DND-41 (cell line): ENCODE measurements around the gene GJB5.

ENCODE experiments used
- ATAC-seq: fragments of 200-7000 bp; cut with Tn5 transposase; 3 replicates; pipeline ENCODE4 v1.9.1; 2021; ENCODE audit warnings: low read depth; ENCODE audit not compliant: insufficient read depth
- DNase-seq: peaks from one replicate; pipeline ENCODE4 v3.0.0-alpha.2; 2020
- H2AFZ ChIP-seq: 2 replicates; pipeline ENCODE4 v1.6.0; 2012; ENCODE audit warnings: low read depth, low read length
- H3K27ac ChIP-seq: 2 replicates; pipeline ENCODE4 v1.5.1; 2012; ENCODE audit warnings: low read length, inconsistent platforms
- H3K27me3 ChIP-seq: fragments of 200-600 bp; sonication (generic); 2 replicates; pipeline ENCODE4 v1.6.0; 2012; ENCODE audit warnings: low read length, mild to moderate bottlenecking, inconsistent platforms; ENCODE audit not compliant: insufficient read depth, poor library complexity
- H3K36me3 ChIP-seq: 2 replicates; pipeline ENCODE4 v1.5.1; 2012; ENCODE audit warnings: low read length, inconsistent platforms; ENCODE audit not compliant: insufficient read depth
- H3K4me1 ChIP-seq: 2 replicates; pipeline ENCODE4 v1.5.1; 2012; ENCODE audit warnings: mild to moderate bottlenecking, low read length; ENCODE audit not compliant: insufficient read depth
- H3K4me2 ChIP-seq: 2 replicates; pipeline ENCODE4 v1.6.0; 2012; ENCODE audit warnings: mild to moderate bottlenecking, moderate library complexity, low read length, inconsistent platforms; ENCODE audit not compliant: insufficient read depth
- H3K4me3 ChIP-seq, 2 experiments: fragments of 200-600 bp in 1 of 2; shearing (Covaris generic) in 1 of 2; 2 replicates each; pipeline ENCODE4 v1.5.1; 2012 to 2016; ENCODE audit warnings: inconsistent platforms in 2 of 2, low read length in 2 of 2, mild to moderate bottlenecking in 2 of 2, low read depth in 1 of 2, moderate library complexity in 1 of 2
- H3K79me2 ChIP-seq: 2 replicates; pipeline ENCODE4 v1.6.0; 2012; ENCODE audit warnings: low read length, inconsistent platforms; ENCODE audit not compliant: insufficient read depth
- H3K9ac ChIP-seq: 2 replicates; pipeline ENCODE4 v1.6.0; 2012; ENCODE audit warnings: low read depth, mild to moderate bottlenecking, inconsistent platforms, low read length, moderate library complexity
- H3K9me3 ChIP-seq: 2 replicates; pipeline ENCODE4 v1.5.1; 2012; ENCODE audit warnings: low read length, moderate library complexity, mild to moderate bottlenecking, inconsistent platforms; ENCODE audit not compliant: insufficient read depth, severe bottlenecking
- H4K20me1 ChIP-seq: 2 replicates; pipeline ENCODE4 v1.6.0; 2012; ENCODE audit warnings: low read length; ENCODE audit not compliant: insufficient read depth
- CTCF ChIP-seq: IDR thresholded peaks from 2 replicates; pipeline ENCODE4 v1.5.1; 2012; ENCODE audit warnings: borderline replicate concordance, low read length, moderate library complexity, mild to moderate bottlenecking; ENCODE audit not compliant: poor library complexity, severe bottlenecking; ENCODE audit errors: extremely low read depth
- EZH2 ChIP-seq: IDR thresholded peaks from 3 replicates; pipeline ENCODE4 v1.6.1; 2012; ENCODE audit warnings: borderline replicate concordance, low read depth, mild to moderate bottlenecking, moderate library complexity, low read length, inconsistent platforms; ENCODE audit not compliant: severe bottlenecking

The GJB5 gene

GRCh38 chr1:34749992-34750391 lies 4.9 kb upstream of the GJB5 start:
- peaks cover 11% of the 10 kb centered on the region for H3K27me3 ChIP-seq
- H3K4me1 ChIP-seq = no peaks in the 10 kb centered on the region
- no peak overlapping the region for H2AFZ ChIP-seq
- no peak for DNase-seq
- no peak for ATAC-seq
- no peaks in the 10 kb centered on the region for H3K79me2 ChIP-seq
- H3K9ac ChIP-seq = no peak overlapping the region
- no peaks in the 10 kb centered on the region; the same call in 1 of the 2 replicates for H4K20me1 ChIP-seq
- H3K36me3 ChIP-seq = no peaks in the 10 kb centered on the region
- H3K4me3 ChIP-seq = no peak overlapping the region
- no peak overlapping the region for H3K27ac ChIP-seq
- TF ChIP-seq CTCF (no peak), EZH2 (no peak)
- H3K9me3 ChIP-seq = no peaks in the 10 kb centered on the region
- no peak overlapping the region for H3K4me2 ChIP-seq

GRCh38 chr1:34750610-34751009 lies 4.2 kb upstream of the GJB5 start:
- Histone ChIP-seq H3K4me1 (no peaks in the 10 kb centered on the region), H3K9me3 (no peaks in the 10 kb centered on the region), H3K27me3 (peaks cover 11% of the 10 kb centered on the region), H4K20me1 (no peaks in the 10 kb centered on the region; the same call in 1 of the 2 replicates), H3K79me2 (no peaks in the 10 kb centered on the region), H3K9ac (no peak overlapping the region), H3K36me3 (no peaks in the 10 kb centered on the region), H2AFZ (no peak overlapping the region), H3K4me2 (no peak overlapping the region), H3K27ac (no peak overlapping the region), H3K4me3 (no peak overlapping the region)
- DNase-seq = no peak
- no peak for ATAC-seq
- TF ChIP-seq EZH2 = no peak
- TF ChIP-seq CTCF = no peak

GRCh38 chr1:34753163-34753562 lies 1.7 kb upstream of the GJB5 start:
- TF ChIP-seq CTCF = no peak
- no peak for TF ChIP-seq EZH2
- Histone ChIP-seq H3K4me2 (no peak overlapping the region), H3K79me2 (no peaks in the 10 kb centered on the region), H3K4me3 (no peak overlapping the region), H3K36me3 (no peaks in the 10 kb centered on the region), H3K4me1 (no peaks in the 10 kb centered on the region), H4K20me1 (no peaks in the 10 kb centered on the region; the same call in 1 of the 2 replicates), H3K27me3 (peaks cover 11% of the 10 kb centered on the region), H3K9ac (no peak overlapping the region), H3K9me3 (no peaks in the 10 kb centered on the region), H2AFZ (no peak overlapping the region), H3K27ac (no peak overlapping the region)
- DNase-seq (no peak), ATAC-seq (no peak)

GRCh38 chr1:34755961-34756360 lies 1.1 kb downstream of the GJB5 start:
- Histone ChIP-seq H3K4me3 (no peak overlapping the region), H3K27me3 (peaks cover 4% of the 10 kb centered on the region), H3K9ac (no peak overlapping the region), H3K4me2 (no peak overlapping the region), H3K9me3 (no peaks in the 10 kb centered on the region), H3K27ac (no peak overlapping the region), H3K79me2 (no peaks in the 10 kb centered on the region), H4K20me1 (no peaks in the 10 kb centered on the region), H3K4me1 (no peaks in the 10 kb centered on the region), H2AFZ (no peak overlapping the region), H3K36me3 (no peaks in the 10 kb centered on the region)
- DNase-seq = no peak
- no peak for TF ChIP-seq CTCF
- TF ChIP-seq EZH2 = no peak
- ATAC-seq = no peak
